A673 (cell line): ENCODE data around the gene GNGT2. TPM values are rescaled to one million over a fixed set of nuclear protein-coding genes. Genes with fewer than 3 reads are reported as not detected.
"Not testable (repeated sequence)": the region's sequence is repeated elsewhere in the genome, so short reads cannot be mapped to it uniquely, and the experiment has no call there.

Source experiments
- BruUV-seq: library from RNA; stranded (reverse); fragments of 400-500 nt; replicated peaks from 2 replicates; lab custom pipeline; 2021; lab: Mats Ljungman, UMichigan
- CTCF ChIA-PET: fragments of 300-600 bp; sonication (Branson Sonifier 250); formaldehyde crosslinking; loops from one replicate; lab custom pipeline; 2022; ENCODE audit warnings: antibody characterized with exemption; lab: Charles Lee
- POLR2A ChIA-PET: fragments of 300-600 bp; sonication (Branson Sonifier 250); formaldehyde crosslinking; loops from one replicate; lab custom pipeline; 2022; ENCODE audit warnings: antibody characterized with exemption; ENCODE audit not compliant: low non-redundant PET; lab: Charles Lee
- DNase-seq: peaks from one replicate; pipeline ENCODE4 v3.0.0-alpha.2; 2015; ENCODE audit warnings: low spot score
- H3K27ac ChIP-seq: fragments of 200-600 bp; sonication (generic); 2 replicates; pipeline ENCODE4 v1.5.1; 2016; ENCODE audit warnings: mixed run types, low read depth, mild to moderate bottlenecking, mixed read lengths, antibody characterized with exemption, low read length; ENCODE audit not compliant: poor library complexity, severe bottlenecking
- H3K27me3 ChIP-seq: fragments of 200-600 bp; sonication (generic); replicated peaks from 2 replicates; pipeline ENCODE4 v1.6.1; 2017; ENCODE audit warnings: mixed run types, low read depth, mild to moderate bottlenecking, mixed read lengths, antibody characterized with exemption, low read length; ENCODE audit not compliant: insufficient read depth, poor library complexity
- H3K36me3 ChIP-seq: fragments of 200-600 bp; sonication (generic); 2 replicates; pipeline ENCODE4 v1.6.1; 2016; ENCODE audit warnings: mixed run types, mild to moderate bottlenecking, mixed read lengths, antibody characterized with exemption, low read length; ENCODE audit not compliant: insufficient read depth, poor library complexity, severe bottlenecking
- H3K4me1 ChIP-seq: fragments of 200-600 bp; sonication (generic); 2 replicates; pipeline ENCODE4 v1.6.1; 2017; ENCODE audit warnings: mixed run types, mild to moderate bottlenecking, mixed read lengths, antibody characterized with exemption, low read length; ENCODE audit not compliant: insufficient read depth, poor library complexity, severe bottlenecking
- H3K4me3 ChIP-seq: fragments of 200-600 bp; sonication (generic); 2 replicates; pipeline ENCODE4 v1.5.1; 2016; ENCODE audit warnings: low read depth, mixed run types, mild to moderate bottlenecking, mixed read lengths, low read length; ENCODE audit not compliant: poor library complexity, severe bottlenecking
- H3K9me3 ChIP-seq: fragments of 200-600 bp; sonication (generic); 2 replicates; pipeline ENCODE4 v1.6.1; 2016; ENCODE audit warnings: mixed run types, low read depth, mild to moderate bottlenecking, mixed read lengths, antibody characterized with exemption, low read length; ENCODE audit not compliant: poor library complexity, severe bottlenecking
- EZH2 ChIP-seq: fragments of 200-600 bp; sonication (generic); IDR thresholded peaks from 2 replicates; pipeline ENCODE4 v1.6.1; 2017; ENCODE audit warnings: borderline replicate concordance, low read depth, mild to moderate bottlenecking, mixed read lengths, antibody characterized with exemption, low read length; ENCODE audit not compliant: poor library complexity, severe bottlenecking
- intact Hi-C: fragments of 100-400 bp; cut with micrococcal nuclease; formaldehyde crosslinking; loops from one replicate; pipeline ENCODE4 v1.10.0; 2022; ENCODE audit not compliant: unreplicated experiment
- total RNA-seq: library from RNA; stranded (reverse); gene quantifications from 2 replicates; pipeline ENCODE4 v1.2.3, GENCODE V29; 2021
- TF ChIP-seq, protein P1 (sequence below): fragments of 300-800, 200-600 bp; sonication (generic); conservative IDR thresholded peaks from 2 replicates; pipeline ENCODE4 v1.5.1; 2017; ENCODE audit warnings: low read depth, mild to moderate bottlenecking, antibody characterized with exemption, low read length, moderate library complexity, mixed read lengths

GNGT2 gene
- total RNA-seq, 1 experiment from 2014 or later: 9.6 TPM

DNA sequence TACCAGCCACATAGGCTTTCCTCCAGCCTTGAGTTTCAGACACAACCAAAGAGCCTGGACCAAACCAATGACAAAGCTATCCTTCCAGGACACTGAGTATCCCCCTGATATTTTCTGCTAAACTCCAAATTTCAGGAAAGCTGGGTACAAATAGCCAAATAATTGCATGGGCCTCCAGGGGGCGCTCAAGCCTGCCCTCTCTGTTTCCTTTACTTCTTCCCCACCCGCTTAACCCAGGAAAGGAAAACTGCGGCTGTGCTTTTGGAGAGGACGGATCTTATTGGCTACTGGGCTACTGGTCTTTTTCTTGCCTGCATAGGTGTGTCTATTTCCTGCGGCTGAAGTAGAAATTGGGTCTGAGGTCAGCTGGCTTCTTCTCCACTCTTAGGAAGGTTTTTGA lies 30.1 kb downstream of the GNGT2 start:
- TF ChIP-seq, protein P1, sequence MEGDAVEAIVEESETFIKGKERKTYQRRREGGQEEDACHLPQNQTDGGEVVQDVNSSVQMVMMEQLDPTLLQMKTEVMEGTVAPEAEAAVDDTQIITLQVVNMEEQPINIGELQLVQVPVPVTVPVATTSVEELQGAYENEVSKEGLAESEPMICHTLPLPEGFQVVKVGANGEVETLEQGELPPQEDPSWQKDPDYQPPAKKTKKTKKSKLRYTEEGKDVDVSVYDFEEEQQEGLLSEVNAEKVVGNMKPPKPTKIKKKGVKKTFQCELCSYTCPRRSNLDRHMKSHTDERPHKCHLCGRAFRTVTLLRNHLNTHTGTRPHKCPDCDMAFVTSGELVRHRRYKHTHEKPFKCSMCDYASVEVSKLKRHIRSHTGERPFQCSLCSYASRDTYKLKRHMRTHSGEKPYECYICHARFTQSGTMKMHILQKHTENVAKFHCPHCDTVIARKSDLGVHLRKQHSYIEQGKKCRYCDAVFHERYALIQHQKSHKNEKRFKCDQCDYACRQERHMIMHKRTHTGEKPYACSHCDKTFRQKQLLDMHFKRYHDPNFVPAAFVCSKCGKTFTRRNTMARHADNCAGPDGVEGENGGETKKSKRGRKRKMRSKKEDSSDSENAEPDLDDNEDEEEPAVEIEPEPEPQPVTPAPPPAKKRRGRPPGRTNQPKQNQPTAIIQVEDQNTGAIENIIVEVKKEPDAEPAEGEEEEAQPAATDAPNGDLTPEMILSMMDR: peak; percentile 94
- no peak for TF ChIP-seq EZH2
- no peak overlapping the region for H3K4me3 ChIP-seq
- CTCF ChIA-PET: interaction anchor here (0.5 to 1.2 kb wide), 4 partner anchors 29 to 414 kb away, joined by 4 to 6 read pairs (median 4); no protein-coding TSS in a partner anchor
- intact Hi-C loops: loop anchor here (2.0 kb wide), 1 partner anchor 214 kb away; no protein-coding TSS in a partner anchor
- no peaks in the 10 kb centered on the region for H3K36me3 ChIP-seq
- H3K4me1 ChIP-seq: no peaks in the 10 kb centered on the region
- H3K27ac ChIP-seq: no peak overlapping the region
- peaks cover 16% of the 10 kb centered on the region for H3K9me3 ChIP-seq
- no peaks in the 10 kb centered on the region for H3K27me3 ChIP-seq
- BruUV-seq: no TSS peak
- POLR2A ChIA-PET: no interaction called here
- DNase-seq: peak; percentile 87

DNA sequence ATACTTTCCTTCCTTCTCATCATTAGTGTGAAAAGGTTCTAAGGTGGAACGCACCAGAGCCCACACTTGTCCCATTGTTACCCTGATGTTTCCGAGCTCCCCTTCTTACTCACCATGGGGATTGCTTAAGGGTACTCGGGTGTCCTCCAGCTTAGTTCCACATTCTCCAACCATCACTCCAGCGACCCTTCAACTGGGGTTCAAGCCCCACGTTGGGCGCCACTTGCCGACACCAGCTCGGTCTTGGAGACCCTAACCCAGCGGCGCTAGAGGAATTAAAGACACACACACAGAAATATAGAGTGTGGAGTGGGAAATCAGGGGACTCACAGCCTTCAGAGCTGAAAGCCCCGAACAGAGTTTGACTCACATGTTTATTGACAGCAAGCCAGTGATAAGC lies 34.4 kb downstream of the GNGT2 start:
- CTCF ChIA-PET, H3K36me3 ChIP-seq, intact Hi-C loops, POLR2A ChIA-PET, BruUV-seq, H3K4me1 ChIP-seq, H3K4me3 ChIP-seq, H3K27me3 ChIP-seq, DNase-seq, H3K27ac ChIP-seq: not testable (repeated sequence)
- H3K9me3 ChIP-seq: peaks cover 18% of the 10 kb centered on the region

DNA sequence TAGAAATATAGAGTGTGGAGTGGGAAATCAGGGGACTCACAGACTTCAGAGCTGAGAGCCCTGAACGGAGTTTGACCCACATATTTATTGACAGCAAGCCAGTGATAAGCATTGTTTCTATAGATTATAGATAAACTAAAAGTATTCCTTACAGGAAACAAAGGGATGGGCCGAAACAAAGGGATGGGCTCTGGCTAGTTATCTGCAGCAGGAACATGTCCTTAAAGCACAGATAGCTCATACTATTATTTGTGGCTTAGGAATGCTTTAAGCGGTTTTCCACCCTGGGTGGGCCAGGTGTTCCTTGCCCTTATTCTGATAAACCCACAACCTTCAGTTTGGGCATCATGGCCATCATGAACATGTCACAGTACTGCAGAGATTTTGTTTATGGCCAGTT lies 39.7 kb downstream of the GNGT2 start:
- H3K4me3 ChIP-seq, H3K9me3 ChIP-seq, POLR2A ChIA-PET, H3K36me3 ChIP-seq, H3K27me3 ChIP-seq, intact Hi-C loops, H3K27ac ChIP-seq, BruUV-seq, DNase-seq, H3K4me1 ChIP-seq, CTCF ChIA-PET: not testable (repeated sequence)

DNA sequence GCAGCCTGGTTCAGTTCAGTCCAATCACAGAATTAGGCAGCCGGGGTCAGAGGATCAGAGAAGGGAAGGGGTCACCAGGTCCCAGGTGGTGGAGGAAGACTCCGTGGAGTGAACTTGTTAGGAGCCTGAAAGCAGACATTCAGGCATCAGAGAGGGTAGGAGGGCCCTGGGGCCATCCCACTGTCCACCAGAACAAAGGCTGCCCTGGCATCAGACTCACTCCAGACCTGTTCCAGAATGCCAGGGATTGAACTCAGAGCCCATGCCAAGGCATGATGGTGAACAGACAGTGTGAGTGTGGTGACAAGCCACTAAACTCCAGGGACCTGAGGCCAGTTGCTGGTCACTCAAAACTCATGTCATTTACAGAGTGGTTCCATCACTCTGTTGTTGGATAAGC lies 40.2 kb downstream of the GNGT2 start:
- POLR2A ChIA-PET: no interaction called here
- CTCF ChIA-PET: no interaction called here
- H3K27me3 ChIP-seq: peaks cover 12% of the 10 kb centered on the region
- no peaks in the 10 kb centered on the region for H3K4me1 ChIP-seq
- DNase-seq: no peak
- no peak overlapping the region for H3K27ac ChIP-seq
- H3K36me3 ChIP-seq: no peaks in the 10 kb centered on the region
- no TSS peak for BruUV-seq
- H3K4me3 ChIP-seq: no peak overlapping the region
- peaks cover under 1% of the 10 kb centered on the region for H3K9me3 ChIP-seq
- intact Hi-C loops: no loop called here
- TF ChIP-seq, protein P1: no peak
- no peak for TF ChIP-seq EZH2
